Renal pelvis (tissue), 4 donors: ENCODE measurements around the gene VEGFC. TPM values are rescaled to one million over a fixed set of nuclear protein-coding genes. Genes with fewer than 3 reads are reported as not detected.

ENCODE experiments used
- DNase-seq: peaks from one replicate; pipeline ENCODE4 v3.0.0-alpha.2; 2013
- polyA plus RNA-seq, 3 donors: library from polyadenylated mRNA; unstranded; fragments of 120-200 nt; gene quantifications; one replicate each; pipeline ENCODE4 v1.2.1, GENCODE V29; 2013; ENCODE audit not compliant: insufficient read length in 3 of 3

VEGFC gene
- polyA plus RNA-seq, 3 donors: 14.8 to 18.1 (median 16.6) TPM

DNA sequence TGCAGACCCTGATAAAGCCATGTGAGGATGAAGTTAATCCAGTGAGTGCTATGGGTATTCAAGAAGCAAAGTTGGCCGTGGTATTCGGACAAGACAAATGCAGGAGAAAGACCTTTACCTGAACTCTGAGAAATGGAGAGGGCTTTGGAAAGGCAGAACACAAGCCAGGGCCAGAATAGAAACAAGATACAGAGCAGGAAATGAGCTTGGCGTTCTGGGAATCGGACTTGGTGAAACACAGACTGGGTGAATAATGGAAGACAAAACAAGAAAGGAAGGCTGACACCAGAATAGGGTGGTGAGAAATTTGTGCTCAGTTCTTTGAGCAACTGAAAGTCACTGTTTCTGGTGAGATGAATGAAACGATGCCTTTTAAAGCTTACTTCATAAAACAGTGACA is 83.3 kb downstream of the VEGFC start:
- no peak for DNase-seq

DNA sequence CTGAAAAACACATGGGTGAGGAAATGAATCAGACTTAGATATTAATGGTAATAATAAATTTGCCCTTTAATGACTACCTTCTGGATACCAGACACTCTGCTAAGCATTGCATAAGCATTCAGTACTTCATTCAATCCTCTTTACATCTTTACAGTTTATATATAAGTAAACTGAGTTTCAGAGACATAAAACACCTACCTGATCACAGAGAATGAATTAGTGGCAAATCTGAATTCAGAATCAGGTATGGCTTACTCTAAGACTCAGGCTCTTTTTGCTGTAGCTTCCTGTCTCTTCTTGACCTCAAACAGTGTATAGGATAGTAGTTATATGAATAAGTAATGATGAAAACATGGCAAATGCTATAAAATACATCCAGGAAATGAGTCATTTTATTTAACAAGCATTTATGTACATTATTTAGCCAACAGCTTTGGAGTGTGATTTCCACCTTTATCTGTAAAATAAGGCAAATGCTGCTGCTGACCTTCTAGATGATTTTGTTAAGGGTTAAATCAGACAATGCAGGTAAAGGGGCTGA is 83.9 kb downstream of the VEGFC start:
- no peak for DNase-seq

DNA sequence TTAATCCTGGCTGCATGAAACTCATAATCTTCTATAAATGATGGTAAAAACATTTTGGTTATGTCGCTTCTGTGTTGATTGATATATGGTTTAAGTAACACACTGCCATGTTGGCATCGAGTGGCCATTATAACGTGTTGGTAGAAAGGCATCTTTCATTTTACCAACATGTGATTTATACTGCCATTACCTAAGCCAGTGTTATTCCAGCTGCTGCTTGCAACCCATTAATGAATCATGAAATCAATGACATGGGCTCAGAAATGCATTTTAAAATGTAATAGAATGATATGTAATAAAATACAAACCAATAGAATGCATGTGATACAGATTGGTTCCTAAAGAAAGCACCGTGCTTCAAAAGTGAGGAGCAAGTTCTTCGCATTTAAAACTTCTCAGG is 102.0 kb downstream of the VEGFC start:
- DNase-seq: no peak

DNA sequence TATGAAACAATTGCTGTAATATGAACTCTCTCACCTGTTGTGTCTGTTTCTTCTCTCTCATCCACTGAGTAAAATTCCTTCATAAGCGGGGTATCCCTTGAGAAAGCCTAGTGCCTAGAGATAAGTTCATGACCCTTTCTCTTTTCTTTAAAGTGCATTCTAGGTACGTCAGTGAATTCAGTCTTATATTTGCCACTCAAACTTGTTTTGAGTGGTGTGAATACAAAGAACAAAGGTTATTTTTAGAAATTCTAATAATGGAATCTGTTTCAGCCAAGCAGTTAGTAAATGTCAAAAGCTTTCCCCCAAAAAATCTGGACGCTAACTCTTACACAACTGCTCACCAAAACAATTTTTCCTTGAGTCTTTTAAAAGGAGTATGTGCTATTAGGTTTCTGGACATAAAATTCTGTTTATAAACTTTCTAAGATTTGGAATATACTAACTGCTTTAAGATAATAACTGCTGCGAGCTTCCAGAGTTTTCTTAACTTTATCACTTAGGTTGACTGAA is 112.0 kb downstream of the VEGFC start:
- DNase-seq: no peak

DNA sequence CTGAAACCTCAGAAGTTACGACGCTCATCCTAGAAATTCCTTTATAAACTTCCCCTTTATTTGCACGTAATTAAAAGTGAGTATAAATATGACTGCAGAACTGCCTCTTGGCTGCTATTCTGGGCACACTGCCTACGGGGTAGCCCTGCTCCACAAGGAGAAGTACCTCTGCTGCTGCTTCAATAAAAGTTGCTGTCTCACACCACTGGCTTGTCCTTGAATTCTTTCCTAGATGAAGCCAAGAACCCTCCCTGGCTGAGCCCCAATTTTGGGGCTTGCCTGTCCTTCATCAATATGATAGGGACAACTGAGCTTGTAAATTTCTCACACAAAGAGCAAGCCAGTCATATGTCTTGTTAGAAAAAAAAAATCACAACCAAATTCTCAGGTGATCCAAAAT is 115.8 kb downstream of the VEGFC start:
- no peak for DNase-seq

DNA sequence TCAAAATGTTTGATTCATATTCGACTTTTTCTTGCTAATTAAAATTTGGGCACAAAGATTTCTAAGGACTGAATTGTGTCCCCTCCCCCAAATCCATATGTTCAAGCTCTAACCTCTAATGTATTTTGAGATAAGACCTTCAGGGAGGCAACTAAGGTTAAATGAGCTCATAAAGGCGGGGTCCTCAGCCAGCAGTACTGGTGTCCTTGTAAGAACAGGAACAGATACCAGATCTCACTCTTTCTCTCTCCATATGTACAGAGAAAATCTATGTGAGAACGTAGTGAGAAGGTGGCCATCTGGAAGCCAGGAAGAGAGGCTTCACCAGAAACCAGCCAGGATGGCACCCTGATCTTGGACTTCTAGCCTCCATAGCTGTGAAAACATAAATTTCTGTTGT is 116.9 kb downstream of the VEGFC start:
- DNase-seq: no peak

DNA sequence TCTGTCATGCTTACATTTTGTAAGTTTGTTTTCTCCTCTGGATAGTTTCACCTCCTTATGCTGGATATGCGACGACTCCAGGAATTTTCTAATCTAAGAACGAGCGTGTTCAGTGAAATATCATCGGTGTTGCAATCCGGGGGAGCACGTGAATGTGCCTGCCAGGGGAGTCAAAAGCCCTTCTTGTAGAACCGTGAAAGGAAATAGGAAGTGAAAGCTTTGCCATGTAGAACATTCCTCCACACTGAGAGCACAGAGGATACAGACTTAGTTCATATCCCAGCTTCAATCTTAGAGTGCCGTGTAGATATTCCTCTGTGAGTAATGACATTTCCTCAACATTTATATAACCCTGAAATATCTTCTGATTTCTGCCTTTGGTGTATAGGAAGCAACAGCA is 121.2 kb downstream of the VEGFC start:
- no peak for DNase-seq

DNA sequence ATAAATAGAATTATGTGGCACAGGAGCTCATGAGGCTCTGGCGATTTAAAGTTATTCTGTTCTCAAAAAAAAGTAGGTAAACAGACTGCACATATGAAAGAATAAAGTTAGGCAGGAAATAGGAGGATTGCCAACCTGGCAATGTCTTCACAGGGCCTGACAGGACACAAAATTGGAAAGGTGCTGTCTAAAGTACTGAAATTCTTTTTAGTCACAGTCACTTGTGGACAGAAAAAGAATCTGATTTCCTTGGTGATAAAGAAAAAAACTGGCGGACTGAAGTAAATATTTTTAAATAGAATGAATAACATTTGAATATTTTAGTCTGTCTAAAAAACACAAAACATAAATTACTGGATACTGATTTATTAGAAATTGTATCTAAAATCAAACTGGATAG is 124.4 kb downstream of the VEGFC start:
- DNase-seq: no peak

DNA sequence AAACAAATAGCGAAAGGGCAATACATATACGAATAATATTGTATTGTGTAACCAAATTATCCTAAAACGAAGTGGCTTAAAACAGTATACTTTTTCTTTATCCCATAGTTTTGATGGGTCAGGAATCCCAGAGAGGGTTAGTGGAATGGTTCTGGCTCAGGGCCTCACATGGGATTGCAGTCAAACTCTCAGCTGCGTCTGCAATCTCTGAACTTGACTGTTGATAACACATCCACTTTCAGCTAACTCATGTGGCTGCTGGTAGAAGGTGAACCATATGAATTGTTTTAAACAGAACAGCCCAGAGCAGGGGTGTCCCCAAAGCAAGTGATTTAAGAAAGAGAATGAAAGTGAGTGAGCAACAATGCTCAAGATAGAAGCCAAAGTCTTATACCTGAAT is 127.8 kb downstream of the VEGFC start:
- no peak for DNase-seq

DNA sequence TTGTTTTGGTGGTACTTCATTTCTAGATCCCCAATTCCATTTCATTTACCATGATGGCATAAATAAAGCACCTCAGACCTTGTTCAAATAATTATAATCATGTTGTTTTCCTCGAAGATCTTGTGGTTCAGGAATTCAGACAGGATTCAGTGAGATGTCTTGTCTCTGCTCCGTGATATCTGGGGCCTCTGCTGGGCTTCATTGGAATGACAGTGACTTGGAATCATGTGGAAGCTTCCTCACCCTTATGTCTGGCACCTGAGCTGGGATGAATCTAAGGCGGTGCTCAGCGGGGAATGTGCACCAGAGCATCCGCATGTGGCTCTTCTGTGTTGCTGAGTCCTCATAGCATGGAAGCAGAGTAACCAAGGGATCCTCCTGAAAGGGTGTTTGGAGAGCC is 132.2 kb downstream of the VEGFC start:
- DNase-seq: no peak

DNA sequence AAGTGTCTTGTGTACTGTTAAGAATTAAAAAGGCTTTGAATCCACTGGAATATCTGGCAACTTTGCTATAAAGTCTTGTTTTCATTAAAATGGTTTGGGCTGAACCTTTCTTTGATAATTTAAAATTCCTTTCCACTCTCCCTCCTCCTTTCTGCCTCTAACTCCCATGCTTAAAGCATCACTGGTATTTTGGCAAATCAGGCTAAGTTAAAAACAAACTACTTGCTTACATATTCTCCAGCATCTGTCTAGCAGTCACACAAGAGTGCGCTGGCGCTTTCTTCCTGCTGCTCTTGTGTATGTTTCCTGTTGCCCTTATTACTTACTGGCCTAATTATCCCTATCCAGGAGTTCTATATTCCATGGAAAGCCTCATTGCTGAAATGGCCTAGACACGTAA is 136.6 kb downstream of the VEGFC start:
- DNase-seq: no peak

DNA sequence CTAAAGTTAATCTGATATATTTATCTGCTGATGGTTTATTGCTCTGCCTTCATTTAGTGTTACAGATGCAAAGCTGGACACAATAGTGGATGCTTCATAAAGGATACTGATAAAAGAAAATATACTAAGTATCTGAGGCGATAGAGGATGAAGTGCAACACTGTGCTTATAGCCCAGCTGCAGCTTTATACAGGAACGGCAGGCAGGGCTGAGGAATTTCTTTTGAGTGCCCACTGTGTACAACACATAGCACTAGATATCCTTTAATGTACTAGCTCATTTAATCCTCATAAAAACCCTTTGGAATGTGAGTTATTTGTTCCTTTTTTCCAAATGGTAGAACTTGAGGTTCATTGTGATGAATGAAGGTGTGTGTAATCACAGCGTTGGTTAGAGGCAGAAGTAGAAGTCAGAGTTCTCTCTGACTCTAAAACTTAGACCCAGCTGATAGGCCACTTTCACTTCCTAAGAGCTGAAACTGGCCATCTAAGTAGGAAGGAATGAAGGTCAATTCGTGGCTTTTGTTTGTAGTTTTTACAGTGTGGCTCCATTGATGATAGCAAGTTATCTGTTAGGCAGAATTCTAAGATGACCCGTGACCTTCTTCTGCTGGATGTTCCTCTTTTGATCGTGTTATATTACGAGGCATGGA is 138.0 kb downstream of the VEGFC start:
- DNase-seq: no peak

DNA sequence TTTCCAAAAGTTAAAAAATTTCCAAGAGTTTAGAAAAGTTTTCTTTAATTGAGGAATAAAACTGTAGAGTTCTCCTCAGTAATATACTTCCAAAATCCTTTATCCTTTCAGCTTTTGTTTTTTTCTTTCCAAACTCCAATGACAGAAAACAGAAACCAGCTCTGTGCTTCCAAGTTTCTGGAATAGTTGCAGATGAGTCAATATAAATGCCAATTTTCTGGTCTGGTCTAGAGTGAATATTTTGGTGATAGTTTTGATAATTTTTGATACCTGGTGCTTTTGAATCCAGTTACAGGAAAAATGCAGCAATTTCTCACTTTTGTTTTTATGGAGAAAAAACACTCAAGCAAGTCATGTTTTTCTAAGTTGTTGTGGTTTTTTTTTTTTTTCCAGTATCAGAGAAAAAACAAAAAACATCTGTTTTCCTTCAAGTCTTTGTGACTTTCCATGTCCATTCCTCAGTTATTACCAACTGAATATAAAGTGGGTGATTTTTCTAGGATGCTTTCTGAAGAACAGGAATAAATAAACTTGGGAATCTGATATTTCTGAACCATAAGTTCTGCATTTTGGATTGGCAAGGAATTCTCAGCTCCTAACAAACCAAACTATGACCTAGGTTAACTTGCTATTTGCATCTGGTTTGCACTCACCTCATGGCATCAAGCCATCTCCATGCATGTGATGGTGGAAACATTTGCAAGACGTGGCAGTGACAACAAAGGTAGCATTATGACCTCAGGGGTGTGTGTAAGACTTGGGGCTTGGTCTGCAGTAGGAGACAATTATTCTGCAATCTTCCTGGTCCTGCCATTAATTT is 139.1 kb downstream of the VEGFC start:
- DNase-seq: no peak

DNA sequence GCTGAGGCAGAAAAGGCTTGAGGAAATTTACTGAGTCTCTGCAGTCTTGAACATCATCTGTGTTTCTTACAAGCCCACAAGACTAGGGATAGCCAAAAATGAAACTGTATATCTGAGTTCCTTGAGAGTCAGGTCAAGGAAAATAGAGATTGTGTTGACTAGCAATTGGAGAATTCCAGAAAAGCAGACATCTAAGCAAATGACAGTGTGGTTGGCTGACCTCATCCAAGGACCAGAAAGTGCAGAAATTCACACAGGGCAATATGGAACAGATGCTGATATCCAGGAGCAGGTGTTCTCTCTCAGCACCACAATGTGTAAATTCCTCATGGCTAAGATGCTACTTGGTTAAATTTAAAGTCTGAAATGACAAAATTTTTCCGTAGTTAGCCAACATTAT is 146.4 kb downstream of the VEGFC start:
- DNase-seq: no peak

DNA sequence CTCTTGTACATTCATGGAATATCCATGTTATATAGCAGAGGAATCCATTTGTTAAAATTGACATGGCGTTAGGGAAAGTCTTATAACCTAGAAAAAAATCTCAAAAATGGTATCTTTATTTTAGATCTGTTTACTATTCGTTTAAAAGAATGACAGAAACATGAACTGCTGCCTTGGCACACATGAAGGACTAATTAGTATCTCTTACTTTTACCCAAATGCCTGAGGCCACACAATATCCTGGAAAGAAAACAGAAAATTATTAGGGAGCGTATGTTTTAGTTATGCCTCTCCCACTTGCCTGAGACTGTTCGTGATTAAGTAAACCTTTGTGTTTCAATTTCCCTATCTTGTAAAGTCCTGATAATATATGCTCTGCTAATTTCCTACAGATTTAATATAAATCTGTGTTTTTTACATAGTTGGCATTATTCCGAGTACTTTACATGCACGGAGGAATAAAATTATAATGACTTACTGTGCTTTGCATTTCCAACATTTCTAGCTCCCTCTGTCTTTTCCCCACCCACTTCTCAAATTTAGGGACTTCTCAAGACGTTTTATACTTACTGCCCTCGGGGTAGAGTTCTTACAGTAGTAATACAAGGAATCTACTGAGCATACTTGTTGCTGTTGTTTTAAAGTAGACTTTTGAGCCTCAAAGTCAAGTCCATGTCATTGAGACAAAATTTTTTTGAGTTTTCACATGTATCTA is 147.3 kb downstream of the VEGFC start:
- no peak for DNase-seq

DNA sequence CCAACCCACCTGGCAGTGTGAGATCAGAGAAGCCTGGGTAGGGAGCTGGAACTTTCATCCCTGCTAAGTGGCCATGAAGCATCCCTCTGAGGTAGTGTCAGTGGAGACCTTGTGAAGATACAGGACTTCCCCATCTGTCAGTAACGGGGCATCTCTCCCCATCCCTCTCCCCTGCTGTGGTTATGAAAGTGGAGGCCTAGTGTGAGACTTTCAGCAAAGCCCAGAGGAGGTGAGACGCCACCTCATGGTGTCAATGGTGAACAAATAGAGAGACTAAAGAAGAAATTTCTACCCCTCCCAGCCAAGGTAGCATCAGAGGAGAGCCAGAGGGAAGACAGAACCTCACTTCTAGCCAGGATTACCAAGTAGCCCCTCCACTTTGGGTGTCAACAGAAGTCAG is 150.2 kb downstream of the VEGFC start:
- no peak for DNase-seq

DNA sequence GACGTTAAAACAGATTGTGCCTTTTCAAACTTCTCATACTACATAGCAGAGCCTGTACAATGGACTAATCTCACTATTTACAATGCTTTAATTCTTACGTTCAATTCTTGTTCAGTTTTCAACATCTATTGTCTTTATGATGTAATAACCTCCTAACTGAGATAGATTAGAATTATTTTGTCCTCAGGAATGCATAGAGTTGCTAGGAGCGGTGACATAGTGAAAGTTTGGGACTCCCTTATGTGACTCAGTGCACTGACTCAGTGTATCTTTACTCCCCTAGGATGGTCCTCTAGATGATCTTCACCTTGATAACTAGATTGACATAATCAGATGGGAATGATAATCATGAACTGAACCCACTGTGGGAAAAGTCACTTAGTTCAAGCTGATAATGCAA is 151.5 kb downstream of the VEGFC start:
- DNase-seq: no peak

DNA sequence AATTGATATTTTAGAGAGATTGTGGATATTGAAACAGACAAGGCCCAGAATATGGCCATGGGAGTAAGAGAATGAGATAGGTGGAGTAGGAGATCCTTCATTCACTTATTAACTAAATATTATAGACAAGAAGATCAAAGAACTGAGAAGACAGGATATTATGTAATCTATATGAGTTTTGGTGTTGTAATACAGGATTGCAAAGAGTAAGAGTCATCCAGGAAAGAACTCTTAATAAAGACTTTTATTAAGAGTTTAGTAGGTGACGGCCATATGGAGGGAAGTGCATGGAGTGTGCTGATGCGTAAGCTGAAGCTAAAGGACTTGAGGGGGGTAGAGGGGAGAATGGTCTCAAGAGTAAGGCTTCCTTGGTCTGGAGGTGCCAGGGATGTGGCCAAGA is 153.7 kb downstream of the VEGFC start:
- DNase-seq: no peak

DNA sequence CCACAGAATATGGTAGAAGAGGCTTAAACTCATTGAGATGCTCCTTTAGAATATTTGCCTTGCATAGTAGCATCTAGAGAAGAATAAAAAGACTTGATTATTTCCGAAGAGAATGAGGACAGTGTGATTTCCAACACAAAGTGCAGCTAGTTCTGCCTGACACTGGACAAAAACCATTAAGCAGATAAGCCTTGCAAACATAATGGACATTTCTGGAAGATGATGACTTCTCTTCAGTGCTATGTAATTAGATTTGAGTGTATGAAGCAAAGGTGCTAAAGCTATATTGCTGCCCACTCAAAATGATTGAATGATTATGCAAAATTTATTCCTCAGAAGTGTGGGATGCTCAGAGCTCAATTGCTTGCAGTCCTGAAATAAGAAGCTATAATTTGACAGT is 156.4 kb downstream of the VEGFC start:
- DNase-seq: no peak

DNA sequence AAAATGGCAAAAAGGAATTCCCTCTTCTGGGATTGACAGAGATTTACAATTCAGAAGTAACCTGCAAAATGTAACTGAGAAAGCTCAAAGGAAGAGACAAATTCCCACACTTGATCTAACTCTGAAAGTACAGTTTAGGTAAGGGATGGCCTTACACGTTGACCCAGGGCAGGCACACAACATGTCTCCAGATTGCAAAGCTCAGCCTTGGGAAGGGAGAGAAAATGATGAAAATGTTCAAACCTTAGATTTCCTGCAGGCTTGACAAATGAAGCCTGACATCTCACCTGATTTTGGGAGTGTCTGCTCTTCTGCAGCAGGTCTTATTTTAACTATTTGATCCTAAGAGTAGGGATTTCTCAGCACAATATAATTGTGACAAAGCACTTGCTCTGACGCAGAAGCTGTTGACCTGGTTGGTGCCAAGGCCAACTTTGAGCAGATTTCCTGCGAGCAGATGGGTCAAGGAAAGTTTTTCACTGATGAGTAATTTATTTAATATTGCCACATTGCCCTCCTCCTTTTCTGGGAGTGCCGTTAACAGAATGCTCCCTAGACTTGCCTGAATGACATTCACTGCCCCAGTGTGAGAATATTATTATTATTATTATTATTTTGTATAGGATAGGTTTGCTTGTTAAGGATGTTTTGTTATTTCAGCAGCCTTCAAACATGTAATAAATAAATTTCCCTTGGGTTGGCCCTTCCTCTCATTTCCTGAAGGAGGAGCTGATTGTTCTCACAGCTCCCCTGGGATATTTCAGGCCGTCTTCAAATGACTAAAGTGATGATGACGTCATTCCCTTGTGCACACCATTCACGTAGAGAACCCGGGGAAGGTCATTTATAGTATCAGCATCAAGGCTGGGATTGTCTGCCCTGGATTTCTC is 157.1 kb downstream of the VEGFC start:
- DNase-seq: no peak
